NCI-H2081 treated with DMSO at 0.1 percent for 48 hours (cell line): Measurements from ENCODE around the gene NCKAP5L.
"Not testable (repeated sequence)": the region's sequence is repeated elsewhere in the genome, so short reads cannot be mapped to it uniquely, and the experiment has no call there.

ENCODE experiments used
- DNase-seq: peaks from one replicate; lab custom pipeline; 2025; lab: John Stamatoyannopoulos, UW

Gene NCKAP5L

DNA sequence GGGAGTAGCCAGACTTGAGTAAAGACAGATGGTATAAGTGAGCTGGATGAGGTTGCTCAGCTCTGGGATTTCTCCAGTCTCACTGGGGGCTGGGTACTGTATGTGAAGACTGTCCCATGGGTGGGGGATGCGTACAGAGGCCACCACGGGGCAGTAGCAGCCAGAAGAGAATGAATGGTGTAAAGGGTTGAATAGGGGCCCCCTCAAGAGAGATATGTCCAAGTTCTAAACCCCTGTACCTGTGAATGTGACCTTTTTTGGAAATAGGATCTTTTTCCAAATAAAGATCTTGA lies 36.5 kb upstream of the NCKAP5L start:
- DNase-seq = no peak

GRCh38 chr12:49863946-49864797 lies 36.0 kb upstream of the NCKAP5L start:
- no peak for DNase-seq

- DNase-seq = not testable (repeated sequence)
Measured at GRCh38 chr12:49860921-49861320, 32.7 kb upstream of the NCKAP5L start.

GRCh38 chr12:49855890-49856289 lies 27.7 kb upstream of the NCKAP5L start:
- not testable (repeated sequence) for DNase-seq

- DNase-seq = no peak
Measured at GRCh38 chr12:49854976-49855375, 26.8 kb upstream of the NCKAP5L start.

DNA sequence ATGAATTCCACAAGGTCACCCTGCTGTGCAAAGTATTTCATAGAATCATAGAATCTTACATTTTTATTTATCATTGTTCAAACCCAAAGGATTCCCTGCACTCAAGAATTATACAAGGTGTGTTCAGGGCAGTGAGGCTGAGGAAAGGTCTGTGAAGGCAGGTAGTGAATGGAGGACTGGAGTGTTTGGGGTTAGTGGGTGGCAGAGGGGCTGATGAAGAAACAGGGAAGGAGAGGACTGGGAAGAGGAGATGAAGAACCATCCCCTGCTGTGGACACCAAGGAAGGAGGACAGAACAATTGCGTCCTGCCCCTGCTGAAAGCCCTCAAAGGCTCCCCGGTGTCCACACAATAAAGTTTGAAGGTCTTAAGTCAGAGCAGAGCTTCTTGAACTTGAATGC lies 25.5 kb upstream of the NCKAP5L start:
- no peak for DNase-seq

DNA sequence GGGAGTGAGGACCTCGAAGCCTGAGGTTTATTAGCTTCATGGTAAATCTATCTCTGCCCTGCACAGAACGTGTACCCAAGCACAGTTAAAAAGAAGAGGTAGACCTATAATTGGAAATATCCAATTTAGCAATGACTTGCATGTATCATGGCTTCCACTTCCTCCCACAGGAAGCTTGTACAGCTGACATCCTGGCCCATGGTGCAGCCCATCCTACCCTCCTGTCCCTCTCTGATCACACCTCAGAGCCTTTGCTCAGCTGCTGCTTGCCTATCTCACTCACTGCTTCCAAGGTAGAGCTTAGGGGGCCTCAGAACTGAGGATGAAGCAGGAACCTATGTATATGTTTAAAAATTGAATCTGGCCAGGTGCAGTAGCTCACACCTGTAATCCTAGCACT lies 18.9 kb upstream of the NCKAP5L start:
- no peak for DNase-seq

DNA sequence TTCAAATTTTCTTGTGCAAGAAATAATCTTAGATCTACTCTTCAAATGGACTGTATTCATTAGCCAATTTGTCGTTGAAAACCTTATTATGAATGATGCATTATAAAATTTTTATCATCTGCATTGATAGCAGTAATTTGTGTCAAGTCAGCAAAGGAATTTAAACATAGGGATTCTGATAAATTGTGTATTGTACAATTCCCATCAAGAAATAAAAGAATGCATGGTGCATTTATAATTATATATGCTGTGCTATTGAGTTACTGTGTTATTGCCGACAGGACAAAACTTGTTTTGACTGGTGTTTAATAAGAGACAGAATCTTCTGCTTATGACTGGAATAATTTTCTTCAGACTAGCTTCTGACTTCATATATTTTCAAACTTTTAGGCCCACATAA lies 17.8 kb upstream of the NCKAP5L start:
- no peak for DNase-seq

GRCh38 chr12:49843876-49844437 lies 15.7 kb upstream of the NCKAP5L start:
- no peak for DNase-seq

GRCh38 chr12:49843411-49843810 lies 15.2 kb upstream of the NCKAP5L start:
- no peak for DNase-seq

- DNase-seq = peak; percentile 60
Measured at GRCh38 chr12:49842519-49843352, 14.5 kb upstream of the NCKAP5L start, which contains the start of gene BCDIN3D. TSS of gene BCDIN3D (minus strand) at chr12:49843106. CDS start at chr12:49843087, 19 bp downstream.

DNA sequence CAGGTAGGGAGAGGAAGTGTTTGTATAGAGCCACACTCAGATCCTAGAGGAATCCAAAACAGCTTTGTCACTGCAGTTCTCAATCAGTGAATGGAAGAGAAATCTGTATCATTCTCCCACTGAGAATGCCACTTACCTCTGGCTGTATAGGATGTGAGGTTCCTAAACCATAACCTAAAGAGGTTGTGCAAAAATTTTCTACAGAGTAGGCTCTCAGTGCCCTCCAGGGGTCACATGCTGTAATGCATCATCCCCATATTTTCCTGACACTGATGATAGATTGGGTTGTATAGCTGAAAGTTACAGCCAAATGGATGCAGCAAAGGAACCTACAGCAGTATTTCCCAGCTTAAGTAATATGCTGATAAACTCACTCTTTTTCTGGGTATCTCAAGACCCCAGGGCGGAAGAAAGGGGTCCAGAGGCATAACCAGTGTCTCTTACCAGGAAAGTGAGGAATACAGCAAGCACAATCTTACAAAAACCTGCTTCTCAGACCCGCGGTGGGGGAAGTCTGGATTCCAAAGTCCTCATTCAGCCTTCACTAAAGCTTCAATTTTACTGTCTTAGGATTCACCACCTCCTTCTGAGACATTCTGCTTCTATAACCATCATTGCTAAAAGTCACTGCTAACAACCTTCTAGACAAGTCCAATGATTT lies 10.9 kb upstream of the NCKAP5L start:
- no peak for DNase-seq

GRCh38 chr12:49832836-49833421 lies 4.7 kb upstream of the NCKAP5L start:
- no peak for DNase-seq

DNA sequence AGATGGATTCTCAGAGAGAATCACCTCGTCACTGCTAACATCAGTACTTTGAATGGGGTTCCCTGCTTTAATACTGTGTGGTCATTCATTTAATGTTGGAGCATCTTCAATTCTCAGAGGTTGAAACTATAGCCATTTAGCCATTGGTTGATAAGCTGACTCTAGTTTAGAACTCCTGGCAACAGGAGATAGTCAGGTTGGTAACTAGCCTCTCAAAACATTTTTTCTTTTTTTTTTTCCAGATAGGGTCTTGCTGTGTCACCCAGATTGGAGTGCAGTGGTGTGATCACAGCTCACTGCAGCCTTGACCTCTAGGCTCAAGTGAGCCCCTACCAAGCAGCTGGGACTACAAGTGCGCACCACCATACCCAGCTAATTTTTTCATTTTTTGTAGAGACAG lies 3.5 kb upstream of the NCKAP5L start:
- no peak for DNase-seq

- DNase-seq = no peak
Measured at GRCh38 chr12:49827401-49828099, 663 bp downstream of the NCKAP5L start.

- no peak for DNase-seq
Measured at GRCh38 chr12:49827051-49827400, 1.2 kb downstream of the NCKAP5L start.

DNA sequence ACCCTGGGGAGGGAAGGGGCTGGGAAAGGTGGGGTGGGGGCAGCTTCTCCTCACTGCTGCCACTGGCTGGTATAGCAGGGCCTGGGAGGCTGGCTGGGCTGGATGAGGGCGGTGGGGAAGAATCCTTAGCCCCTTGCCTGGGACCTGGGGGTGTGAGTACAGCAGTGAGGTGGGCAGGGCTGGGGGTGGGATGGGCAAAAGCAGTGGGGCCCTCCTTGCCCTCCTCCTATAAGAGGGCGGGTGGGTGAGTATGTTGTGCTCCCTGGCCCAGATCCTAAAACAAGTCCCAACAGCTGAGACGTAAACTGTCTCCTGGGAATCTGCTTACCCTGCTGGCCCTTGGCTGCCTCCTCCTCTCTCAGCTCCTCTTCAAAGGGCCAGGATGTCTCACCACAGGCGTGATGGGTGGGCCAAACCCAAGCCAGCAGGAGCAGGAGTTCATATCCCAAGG lies 2.2 kb downstream of the NCKAP5L start:
- no peak for DNase-seq

DNA sequence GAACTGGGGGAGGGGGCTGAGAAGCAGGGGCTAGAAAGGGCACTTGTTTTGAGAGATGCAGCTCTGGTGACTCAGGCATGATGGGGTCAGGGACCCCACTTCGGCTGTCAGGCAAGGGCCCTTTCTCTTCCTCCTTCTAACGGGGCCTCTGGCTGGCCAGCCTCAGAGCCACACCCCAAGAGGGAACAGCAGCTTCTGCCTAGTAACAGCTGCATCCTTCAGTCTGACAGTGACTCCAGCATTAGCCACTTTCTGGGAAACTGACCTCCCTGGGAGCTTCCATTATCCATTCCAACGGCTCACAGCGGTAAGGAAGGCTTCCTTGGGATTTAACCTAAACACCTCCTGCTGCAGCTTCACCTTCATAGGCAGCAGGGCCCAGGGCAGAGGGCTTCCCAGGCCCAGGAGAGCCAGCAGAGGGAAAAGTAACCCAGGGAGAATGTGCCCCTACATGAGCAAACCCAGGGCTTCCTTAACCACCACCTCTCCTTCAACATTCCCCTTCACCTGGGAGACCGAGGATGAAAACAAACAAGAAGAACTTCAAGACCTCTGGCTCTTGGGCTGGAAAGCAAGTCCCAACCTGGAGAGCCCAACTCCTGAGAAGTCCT lies 2.7 kb downstream of the NCKAP5L start:
- DNase-seq = no peak

DNA sequence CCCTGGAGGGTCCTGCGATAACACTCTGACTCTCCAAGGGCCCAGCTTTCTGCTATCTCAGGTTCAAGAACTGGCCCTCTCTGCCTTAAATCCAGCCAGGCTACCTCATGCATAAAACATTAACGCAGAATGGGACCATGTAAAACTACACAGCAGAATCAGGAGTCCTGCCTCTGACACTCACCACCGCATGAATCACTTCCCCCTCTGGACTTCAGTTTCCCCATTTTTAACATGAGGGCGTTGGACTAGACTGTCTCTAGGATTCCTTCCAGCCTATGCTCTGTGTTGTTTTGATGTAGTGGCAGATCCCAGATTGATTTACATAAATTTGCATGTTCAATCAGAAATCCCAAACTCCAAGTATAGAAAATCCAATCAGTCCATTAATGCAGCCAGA lies 3.3 kb downstream of the NCKAP5L start:
- no peak for DNase-seq

- no peak for DNase-seq
Measured at GRCh38 chr12:49824416-49824815, 3.8 kb downstream of the NCKAP5L start.

- DNase-seq = no peak
Measured at GRCh38 chr12:49823951-49824350, 4.3 kb downstream of the NCKAP5L start.
